CD1c-positive myeloid dendritic cell (primary cell): Measurements from ENCODE around the gene SOCS1.
A peak's percentile ranks its signal among the peaks of the same experiment; 100 is the strongest.
"Not testable (repeated sequence)": the region's sequence is repeated elsewhere in the genome, so short reads cannot be mapped to it uniquely, and the experiment has no call there.

Experiments
- DNase-seq: peaks from one replicate; pipeline ENCODE4 v3.0.0-alpha.2; 2016; ENCODE audit errors: extremely low spot score

SOCS1 gene

DNA sequence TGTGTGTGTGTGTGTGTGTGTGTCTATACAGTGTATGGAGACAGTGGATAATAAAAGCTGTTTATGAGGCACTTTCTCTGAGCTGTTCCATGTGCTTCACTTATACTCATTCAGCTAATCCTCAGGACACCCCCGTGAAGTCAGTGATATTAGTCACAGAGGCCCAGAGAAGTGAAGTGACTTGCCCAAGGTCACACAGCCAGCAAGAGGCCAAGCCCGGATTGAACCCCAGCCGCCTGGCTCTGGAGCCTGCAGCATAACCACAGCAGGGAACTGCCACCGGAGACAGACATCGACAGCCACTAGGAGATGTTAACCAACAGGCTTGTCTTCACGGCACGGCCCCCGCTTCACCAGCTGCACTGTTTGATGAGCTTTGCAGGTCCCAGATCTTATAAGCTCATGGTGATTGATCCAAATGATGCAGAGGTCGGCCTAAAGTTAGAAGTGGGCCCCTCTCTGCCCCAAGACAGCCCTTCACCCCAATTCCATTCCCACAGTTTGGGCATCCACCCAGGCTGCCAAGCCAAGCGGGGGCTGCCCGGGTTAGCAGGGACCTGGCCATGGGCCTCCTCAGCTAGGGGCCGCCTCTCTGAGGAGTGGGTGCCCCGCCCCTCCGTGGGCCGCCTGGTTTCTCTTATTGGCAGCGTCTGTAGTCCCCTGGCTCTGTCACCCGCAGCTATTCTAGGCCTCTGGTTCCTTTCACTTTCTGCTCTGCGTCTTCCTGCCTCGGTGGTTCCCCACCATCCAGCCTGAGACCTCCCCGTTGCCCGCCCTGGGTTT is 30.9 kb downstream of the SOCS1 start:
- peak; percentile 51 for DNase-seq

DNA sequence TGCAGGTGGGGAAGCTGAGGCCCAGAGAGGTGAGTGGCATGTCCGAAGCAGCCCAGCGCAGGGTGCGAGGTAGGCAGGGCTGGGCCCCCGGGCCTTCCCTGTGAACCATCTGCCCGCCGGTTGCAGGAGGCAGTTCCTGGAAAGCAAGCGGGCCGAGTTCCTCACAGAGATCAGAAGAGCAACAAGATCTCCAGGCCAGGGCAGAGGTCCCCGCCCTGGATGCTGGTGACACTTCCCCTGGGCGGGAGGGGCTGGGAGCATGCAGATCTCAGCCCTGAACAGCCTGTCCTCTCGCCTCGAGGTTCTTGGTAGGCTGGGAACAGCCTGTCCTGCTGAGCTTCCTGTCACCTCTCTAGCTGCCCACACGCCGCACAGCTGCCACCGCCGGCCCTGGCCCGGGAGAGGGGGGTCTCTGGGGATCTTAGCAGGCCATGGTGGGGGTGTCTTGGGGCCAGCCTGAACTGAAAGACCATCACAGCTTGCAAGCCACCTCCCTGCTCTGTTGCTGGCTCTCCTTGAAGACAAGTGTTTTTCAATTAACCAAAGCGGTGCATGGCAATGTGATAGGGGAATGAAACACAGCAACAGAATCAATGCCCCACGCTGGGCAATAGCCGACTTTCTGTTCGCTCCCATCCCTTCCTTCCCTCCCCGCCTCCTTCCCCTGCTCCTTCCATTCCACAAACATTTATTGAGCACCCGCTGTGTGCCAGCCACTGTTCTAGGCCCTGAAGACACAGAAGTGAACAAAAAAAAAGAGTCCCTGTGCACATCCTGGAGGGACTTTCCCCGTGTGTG is 31.7 kb downstream of the SOCS1 start:
- peak; percentile 93 for DNase-seq

GRCh38 chr16:11220507-11220906 is 35.5 kb downstream of the SOCS1 start:
- not testable (repeated sequence) for DNase-seq

- DNase-seq, result peak; percentile 58
Observed at GRCh38 chr16:11219178-11219577, 36.8 kb downstream of the SOCS1 start.

DNA sequence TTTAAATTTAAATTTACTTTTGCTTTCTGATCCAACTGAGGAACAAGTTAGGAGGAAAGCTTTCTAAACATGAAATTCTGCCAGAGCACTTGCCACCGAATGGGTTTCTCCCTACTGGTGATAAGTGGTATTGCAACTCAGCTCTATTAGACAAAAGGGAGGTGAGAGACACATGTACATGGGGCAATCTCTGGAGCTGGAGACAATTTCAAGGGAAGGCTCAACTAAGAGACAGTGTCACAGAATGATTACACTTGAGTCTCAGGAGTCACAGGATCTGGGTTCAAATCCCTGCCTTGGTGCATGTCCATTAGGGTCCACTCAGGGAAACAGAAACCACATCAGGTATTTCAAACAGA is 37.4 kb downstream of the SOCS1 start:
- no peak for DNase-seq

GRCh38 chr16:11217651-11218603 is 38.1 kb downstream of the SOCS1 start:
- DNase-seq, result no peak

GRCh38 chr16:11215935-11216556 is 40.0 kb downstream of the SOCS1 start:
- DNase-seq, result no peak

DNA sequence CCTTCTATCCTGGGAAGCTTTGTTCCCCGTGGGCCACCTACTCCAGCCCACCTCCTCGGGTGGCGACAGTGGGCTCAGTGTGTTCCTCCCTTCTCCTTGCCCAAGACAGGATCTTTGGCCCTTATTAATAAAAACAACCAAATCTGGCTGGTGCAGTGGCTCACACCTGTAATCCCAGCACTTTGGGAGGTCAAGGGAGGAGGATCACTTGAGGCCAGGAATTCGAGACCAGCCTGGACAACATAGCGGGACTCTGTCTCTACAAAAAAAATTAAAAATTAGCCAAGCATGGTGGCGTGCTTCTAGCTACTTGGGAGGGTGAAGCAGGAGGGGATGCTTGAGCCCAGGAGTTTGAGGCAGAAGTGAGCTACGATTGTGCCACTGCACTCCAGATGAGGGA is 42.2 kb downstream of the SOCS1 start:
- no peak for DNase-seq

GRCh38 chr16:11213373-11213772 is 42.6 kb downstream of the SOCS1 start:
- DNase-seq, result no peak

DNA sequence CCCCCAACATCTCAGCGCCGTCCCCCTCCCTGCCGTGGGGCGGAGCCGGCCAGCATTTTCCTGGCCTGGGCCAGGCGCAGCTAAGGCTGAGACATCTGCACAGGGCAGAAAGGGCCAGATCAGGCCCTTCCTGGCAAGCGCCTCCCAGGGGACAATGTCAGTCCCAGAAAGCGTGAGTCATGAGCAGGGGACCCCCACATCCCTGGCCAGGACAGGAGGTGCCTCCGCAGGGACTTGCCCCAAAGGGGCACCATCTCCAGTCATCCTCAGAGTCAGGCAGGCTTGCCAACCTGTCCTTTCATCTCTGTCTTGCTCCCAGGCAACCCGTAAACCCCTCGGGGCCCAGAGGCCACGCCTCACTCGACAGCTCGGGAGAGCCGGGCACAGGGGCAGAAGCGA is 43.2 kb downstream of the SOCS1 start:
- DNase-seq, result no peak

GRCh38 chr16:11211977-11212797 is 43.8 kb downstream of the SOCS1 start:
- no peak for DNase-seq

GRCh38 chr16:11211061-11211976 is 44.7 kb downstream of the SOCS1 start:
- no peak for DNase-seq

GRCh38 chr16:11210260-11210659 is 45.7 kb downstream of the SOCS1 start:
- no peak for DNase-seq

DNA sequence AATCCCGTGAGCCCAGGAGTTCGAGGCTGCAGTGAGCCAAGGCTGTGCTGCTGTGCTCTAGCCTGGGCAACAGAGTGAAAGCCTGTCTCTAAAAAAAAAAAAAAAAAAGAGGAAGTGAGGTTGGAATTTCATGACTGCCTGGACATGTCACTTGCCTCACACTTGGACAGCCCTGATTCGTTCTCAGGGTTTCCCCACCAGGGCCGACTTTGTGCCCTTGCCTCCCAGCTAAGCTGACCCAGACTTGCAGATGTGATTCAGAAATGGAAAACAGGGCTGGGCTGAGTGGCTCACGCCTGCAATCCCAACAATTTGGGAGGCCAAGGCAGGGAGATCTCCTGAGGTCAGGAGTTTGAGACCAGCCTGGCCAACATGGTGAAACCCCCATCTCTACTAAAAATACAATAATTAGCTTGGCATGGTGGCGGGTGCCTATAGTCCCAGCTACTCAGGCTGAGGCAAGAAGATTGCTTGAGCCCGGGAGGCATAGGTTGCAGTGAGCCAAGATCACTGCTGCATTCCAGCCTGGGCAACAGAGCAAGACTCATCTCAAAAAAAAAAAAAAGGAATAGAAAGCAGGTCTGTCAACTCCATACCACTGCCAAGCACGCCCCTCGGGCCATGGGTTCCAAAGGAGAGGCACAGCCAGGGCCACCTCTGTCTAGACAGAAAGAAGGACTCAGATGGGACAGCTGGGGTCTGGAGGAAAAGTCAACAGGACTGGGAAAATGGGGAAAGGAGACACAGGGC is 46.9 kb downstream of the SOCS1 start:
- DNase-seq, result peak; percentile 79

DNA sequence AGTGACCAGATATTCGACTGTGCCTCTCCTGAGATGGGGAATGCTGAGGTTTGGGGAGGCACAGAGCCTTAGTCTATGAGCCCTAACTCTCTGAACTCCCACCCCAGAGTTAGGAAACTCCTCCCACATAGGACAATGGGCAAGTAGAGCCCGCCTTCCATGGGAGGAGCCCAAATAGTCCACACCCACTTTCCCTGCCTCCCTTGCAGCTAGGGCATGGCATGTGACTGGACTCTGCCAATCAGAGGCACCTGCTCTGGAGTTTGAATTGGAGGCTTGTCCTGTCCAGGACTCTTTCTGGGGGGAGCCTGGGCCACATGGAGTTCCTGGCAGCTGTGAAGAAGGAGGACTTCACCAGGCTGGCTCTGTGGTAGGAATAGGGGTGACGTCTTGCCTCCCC is 48.4 kb downstream of the SOCS1 start:
- DNase-seq, result no peak

DNA sequence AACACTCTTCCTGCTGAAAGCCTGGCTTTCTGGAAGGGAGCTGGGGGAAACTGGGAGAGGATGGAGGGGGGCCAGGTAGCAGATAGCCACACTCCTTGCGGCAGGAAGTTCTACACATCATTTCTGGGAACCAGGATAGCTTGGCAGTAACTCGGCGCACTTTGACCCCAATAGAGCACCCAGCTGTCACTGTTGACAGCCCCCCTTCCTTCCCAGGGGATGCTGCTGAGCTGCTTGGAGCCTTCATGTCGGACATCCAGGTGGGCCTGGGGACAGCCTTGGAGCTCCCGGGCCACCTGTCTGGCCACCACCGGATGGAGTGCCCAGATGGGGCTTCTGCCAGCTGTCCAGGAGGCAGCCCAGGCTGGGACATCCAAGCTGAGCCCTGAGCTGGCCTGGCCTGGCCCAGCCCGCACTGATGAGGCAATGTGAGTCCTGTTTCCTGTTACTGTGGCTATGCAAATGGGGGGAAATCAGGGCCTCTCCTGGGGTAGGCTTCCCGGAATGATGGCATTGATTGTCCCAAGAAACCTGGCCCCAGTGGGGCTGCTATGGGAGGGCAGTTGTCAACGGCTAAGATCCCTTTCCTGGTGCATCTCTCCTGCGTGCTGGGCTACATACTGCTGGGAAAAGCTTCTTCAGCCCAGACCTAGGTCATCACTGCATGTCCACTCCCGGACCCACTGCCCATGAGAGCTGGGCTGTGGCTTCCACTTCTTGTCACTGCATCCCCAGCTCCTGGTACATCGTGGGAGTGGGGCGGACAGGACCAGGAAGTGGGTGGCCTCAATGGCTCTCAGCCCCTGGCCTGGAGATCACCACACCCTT is 50.0 kb downstream of the SOCS1 start:
- DNase-seq, result peak; percentile 47

DNA sequence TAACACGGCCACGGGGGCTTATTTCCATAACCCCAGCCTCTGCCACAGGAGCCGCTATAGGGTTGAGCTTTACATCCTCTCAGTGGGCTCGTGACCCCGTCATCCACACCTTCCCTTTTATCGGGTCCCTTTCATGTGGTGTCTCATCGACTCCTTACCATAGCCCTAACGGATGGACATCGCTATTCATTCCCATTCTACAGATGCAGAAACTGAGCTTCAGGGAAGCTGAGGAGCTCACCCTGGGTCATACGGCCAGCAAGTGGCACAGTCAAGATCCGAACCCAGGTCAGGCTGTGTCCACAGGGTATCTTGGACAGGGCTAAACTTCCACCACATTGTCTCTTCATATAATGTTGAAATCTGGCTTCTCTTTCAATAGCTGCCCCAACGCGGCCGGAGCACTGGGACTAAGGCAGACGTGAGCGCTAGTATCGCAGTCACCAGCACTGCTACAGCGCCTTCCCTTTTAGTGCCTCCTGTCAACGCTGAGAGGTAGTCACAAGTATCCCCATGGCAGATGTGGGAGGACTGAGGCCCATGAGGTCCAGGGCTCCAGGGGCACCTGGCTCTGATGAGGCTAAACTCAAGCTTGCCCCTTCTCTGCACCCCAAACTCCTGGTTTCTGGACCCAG is 50.8 kb downstream of the SOCS1 start:
- no peak for DNase-seq
